NCI-H446 treated with DMSO at 0.1 percent for 48 hours (cell line): ENCODE data around the gene AVP.

ENCODE experiments used
- DNase-seq: peaks from one replicate; lab custom pipeline; 2025; lab: John Stamatoyannopoulos, UW

Gene AVP

DNA sequence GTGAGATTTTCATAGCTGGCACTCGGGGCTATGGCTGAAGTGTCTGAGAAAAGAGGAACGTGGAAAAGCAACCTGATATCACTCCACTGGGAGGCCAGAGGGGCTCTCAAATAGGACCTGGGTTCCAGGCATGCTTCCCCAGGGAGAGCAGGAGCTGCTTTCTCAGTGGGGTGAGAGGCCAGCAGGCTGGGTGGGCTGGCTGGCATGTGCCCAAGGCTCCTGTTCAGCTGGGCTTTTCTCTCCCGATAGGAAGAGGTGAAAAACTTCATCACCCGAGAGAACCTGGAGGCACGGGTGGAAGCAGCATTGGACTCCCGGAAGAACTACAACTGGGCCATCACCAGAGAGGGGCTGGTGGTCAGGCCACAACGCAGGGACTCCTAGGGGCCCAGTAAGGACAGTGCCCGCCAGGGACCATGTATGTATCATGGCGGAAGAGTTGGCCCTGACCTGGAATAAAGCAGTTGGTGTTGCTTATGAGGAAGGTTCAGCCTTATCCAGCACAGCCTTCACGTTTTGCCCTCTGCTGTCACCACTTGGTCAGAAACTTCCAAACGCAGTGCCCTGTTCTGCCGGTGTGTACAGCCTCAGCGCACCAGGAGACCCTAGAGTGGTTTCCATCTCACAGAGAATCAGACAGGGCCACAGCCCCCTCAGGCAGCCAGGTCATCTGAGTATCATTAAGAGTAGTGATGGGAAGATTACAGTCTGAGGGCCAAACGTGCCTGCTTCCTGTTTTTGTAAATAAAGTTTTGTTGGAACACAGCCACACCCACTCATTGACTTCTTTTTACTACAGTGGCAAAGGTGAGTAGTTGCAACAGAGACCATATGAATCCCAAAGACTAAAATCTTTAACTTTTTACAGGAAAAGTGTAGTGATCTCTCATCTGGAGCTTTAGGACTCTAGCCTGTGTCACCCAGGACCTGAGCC is 36.8 kb downstream of the AVP start:
- DNase-seq: no peak

DNA sequence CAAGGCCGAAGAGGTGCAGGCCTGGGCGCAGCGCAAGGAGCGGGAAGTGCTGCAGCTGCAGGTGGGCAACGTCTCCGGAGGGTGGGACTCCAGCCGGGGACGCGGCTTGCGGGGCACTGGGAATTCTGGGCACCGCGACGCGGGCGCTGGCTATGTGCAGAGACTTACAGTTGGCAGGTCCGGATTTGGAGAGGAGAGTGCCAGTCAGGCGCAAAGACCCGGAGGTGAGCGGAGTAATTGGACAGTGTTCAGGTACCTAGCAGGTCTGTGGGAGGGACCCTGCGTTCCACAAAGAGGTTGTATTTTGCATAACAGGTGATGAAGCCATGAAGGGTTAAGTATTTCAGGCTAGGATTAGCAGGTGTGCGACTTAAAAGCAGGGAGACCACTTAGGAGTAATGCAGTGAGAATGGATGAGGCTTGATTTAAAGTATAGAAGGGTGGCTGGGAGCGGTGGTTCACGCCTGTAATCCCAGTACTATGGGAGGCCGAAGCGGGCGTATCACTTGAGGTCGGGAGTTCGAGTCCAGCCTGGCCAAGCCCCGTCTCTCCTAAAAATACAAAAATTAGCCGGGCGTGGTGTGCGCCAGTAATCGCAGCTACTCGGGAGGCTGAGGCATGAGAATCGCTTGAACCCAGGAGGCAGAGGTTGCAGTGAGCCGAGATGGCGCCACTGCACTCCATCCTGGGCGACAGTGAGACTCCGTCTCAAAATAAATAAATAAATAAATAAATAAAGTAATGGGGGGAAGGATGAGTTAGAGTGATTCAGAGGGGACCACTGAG is 37.7 kb downstream of the AVP start:
- DNase-seq: no peak

GRCh38 chr20:3045816-3046676 is 38.5 kb downstream of the AVP start, which contains the start of gene MRPS26:
MRPS26 (plus strand) TSS chr20:3046052; CDS start chr20:3046069, 17 bp downstream.
- peak; percentile 61 for DNase-seq

GRCh38 chr20:3045042-3045815 is 39.3 kb downstream of the AVP start:
- no peak for DNase-seq

DNA sequence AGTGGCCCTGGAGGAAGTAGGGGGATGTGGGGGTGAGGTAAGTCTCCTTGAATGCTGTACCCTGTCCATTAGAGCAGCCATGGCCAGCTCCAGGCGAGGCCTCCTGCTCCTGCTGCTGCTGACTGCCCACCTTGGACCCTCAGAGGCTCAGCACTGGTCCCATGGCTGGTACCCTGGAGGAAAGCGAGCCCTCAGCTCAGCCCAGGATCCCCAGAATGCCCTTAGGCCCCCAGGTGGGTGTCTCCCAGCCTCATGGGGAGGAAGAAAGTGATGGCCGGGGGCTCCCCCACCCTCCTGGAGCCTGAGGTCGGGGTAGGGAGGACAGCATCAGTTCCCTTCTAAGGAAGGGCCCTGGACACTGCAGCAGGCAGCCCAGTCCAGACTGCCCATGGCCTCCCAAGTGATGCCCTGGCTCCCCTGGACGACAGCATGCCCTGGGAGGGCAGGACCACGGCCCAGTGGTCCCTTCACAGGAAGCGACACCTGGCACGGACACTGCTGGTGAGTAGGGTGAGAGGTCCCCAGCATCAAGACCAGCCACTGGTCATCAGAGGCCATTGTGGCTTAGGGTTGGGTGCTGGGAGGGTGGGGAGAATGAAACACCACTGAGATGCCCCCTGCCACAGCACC is 40.1 kb downstream of the AVP start:
- DNase-seq: no peak

DNA sequence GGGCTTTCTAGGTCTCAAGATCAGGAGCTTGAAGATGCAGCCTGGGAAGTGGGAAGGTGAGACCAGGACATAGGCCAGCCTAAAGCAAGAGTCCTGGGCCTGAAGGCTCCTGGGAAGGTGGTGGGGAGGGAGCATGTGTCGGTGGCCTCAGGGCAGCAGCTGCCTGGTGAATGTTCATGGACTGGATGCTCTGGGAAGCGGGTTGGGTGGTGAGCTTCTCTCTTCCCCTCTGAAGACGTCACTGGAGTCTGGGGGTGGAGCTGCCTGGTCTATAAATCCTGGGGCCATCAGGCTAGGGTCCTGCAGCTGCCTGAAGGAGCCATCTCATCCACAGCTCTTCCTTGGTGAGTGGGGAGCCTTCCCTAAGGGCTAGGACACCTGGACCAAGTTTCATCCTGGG is 41.2 kb downstream of the AVP start, which contains the start of gene GNRH2:
Gene GNRH2, plus strand, starts transcription at position 301 of the 400 bp plus-strand sequence. CDS start 793 bp downstream, outside the sequence.
- DNase-seq: no peak

GRCh38 chr20:3042625-3043024 is 41.9 kb downstream of the AVP start:
- DNase-seq: no peak

- no peak for DNase-seq
Observed at GRCh38 chr20:3041854-3042409, 42.6 kb downstream of the AVP start.

DNA sequence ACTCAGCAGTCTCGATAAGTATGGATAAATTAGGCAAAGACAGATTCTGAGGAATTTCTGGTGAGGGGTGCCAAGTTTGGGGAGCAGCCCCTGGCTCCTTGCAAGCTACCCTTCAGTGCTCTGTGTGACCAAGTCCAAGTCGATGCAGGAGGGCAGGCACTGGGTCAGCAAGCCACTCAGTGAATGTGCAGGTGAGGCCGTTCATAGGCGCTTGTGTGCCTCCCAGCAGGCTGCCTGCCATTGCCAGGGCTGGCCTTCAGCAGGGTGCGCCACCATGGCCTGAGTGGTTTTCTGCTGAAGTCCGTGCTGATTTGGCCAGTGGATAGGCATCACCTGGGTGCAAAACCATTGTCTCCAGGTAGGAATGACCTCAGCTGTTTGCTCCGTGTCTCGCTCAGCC is 44.4 kb downstream of the AVP start:
- DNase-seq: no peak

GRCh38 chr20:3039426-3039825 is 45.1 kb downstream of the AVP start:
- DNase-seq: no peak

GRCh38 chr20:3038454-3038853 is 46.1 kb downstream of the AVP start:
- DNase-seq: no peak

GRCh38 chr20:3037654-3038053 is 46.9 kb downstream of the AVP start:
- no peak for DNase-seq

DNA sequence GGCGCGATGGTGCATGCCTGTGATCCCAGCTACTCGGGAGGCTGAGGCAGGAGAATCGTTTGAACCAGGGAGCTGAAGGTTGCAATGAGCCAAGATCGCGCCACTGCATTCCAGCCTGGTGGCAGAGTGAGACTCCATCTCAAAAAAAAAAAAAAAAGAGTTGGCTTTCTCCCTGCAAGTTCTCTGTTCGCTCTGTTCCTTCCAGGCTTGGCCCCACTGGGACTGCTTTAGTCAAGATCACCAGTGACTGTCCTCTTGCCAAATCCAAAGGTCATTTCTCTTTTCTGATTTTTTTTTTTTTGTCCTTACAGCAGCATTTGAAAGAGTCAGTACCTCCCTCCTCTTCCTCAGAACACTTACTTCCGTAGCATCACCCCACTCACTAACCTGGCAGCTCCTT is 51.9 kb downstream of the AVP start:
- no peak for DNase-seq
